HPDE6-E6E7 (cell line): ENCODE results near the gene DGKB.
"Not testable (repeated sequence)": the region's sequence is repeated elsewhere in the genome, so short reads cannot be mapped to it uniquely, and the experiment has no call there.

Experiments
- DNase-seq: peaks from one replicate; pipeline ENCODE4 v3.0.0; 2011; ENCODE audit warnings: missing footprints; ENCODE audit errors: extremely low spot score

DGKB gene

DNA sequence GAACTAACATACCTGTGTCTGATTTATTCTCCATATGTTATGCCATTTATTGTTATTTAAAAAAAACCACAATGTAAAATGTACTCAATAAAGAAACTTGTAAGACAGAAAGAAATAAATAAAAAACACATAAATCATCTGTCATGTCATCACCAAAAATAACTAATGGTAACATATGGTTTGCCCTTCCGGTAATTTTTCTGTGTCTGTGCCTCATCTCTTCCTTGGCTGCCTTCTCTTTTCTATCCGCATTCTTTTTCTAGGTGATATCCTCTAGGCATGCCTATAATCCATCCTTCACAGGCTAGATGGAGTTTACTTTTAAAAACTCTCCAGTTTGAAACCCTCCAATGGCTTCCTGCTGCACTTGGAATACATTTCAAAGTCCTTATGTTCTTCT, 609.1 kb downstream of the DGKB start:
- DNase-seq, result no peak

- DNase-seq, result no peak
Measured at GRCh38 chr7:14292737-14293136, 609.8 kb downstream of the DGKB start.

DNA sequence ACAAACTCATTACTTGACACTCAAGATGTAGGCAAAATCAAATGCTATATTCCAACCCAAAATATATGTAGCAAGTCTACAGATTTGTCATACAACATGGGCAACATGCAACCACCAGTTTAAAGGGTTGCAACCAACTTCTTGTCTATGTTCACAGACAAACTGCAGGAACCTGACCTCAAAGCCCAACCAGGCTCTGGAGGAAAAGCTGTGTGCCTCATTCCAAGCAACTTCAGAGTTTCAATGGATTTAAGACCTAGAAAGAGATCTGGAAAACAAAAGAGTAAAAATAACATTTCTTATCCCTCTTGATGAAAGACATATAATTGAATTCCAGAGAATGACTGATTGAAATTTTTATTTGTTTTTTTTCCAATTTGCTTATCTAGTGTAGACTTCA, 612.6 kb downstream of the DGKB start:
- no peak for DNase-seq

DNA sequence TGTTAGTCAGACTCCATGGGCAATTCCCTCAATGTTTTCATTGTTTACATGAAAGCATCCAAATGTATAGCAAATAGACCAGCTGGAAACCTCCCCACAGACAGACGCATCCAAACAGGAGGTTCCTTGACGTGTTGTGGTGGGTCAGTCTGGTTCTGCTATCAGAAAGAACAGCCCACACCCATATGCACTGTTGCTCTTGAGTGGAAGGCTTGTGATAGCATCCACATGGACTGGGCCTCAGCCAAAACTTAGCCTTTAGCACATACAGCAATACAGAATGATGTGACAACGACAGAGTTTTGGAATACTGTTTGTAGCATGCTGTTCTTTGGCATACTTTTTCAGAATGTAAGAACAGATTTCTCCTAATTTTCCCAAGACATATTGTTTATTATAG, 613.9 kb downstream of the DGKB start:
- DNase-seq, result no peak

- no peak for DNase-seq
Measured at GRCh38 chr7:14287398-14287797, 615.2 kb downstream of the DGKB start.

GRCh38 chr7:14286036-14286435, 616.5 kb downstream of the DGKB start:
- DNase-seq, result no peak

GRCh38 chr7:14279065-14279871, 623.3 kb downstream of the DGKB start:
- not testable (repeated sequence) for DNase-seq

DNA sequence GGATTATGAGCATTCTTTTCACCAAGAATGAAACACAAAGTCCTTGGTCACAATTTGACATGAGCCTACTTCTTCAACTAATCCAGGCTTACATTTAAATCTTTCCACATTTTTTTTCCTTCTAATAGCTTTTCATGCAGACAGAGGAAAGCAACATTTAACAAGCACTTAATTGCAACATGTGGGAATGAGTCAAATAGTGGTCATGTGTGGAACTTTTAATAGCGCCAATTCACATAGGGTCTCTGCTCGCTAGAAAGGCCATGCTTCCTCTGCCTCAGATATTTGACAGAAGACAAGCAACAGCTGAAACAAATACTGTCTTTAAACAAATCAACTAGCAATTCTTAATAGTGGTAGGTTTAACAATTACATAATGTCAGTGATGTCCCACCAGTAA, 627.2 kb downstream of the DGKB start:
- DNase-seq, result no peak

- DNase-seq, result no peak
Measured at GRCh38 chr7:14271441-14271840, 631.1 kb downstream of the DGKB start.

DNA sequence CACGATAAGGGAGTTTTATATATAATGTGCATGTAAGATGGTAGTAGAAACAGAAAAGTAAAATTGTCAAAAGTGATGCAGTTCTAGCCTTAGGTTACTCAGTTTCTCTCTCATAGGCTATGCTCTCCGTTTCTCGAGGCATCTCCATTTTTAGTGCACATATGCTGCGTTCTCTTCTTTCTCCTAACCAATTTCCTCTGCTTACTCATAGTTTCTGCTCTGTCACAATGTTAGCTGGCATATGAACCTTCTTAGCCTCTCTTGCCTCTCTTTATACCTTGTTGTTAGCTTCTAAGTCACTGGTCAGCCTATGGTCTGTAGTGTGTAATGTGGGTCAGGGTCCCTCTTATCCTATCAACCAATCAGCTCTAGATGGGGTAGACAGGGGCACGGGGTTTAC, 632.5 kb downstream of the DGKB start:
- no peak for DNase-seq

- DNase-seq, result no peak
Measured at GRCh38 chr7:14260011-14260410, 642.5 kb downstream of the DGKB start.

- DNase-seq, result no peak
Measured at GRCh38 chr7:14258861-14259260, 643.7 kb downstream of the DGKB start.

DNA sequence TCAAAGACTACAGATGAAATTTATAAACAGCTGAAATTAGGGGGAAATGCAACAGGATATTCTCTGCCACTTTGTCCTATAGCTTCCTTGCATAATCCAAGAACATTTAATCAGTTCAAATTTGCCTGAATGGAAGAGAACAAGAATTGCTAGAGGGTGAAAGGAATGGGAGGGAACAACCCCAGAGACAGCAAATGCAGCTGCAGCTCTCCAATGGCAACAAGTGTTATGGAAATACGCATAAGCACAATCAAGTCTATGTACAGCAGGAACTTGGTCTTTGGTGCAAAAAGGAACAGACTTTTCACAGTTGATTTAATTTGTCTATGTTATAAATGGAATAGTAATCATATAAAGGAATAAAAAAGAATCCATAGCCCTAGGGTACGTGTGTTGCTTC, 644.1 kb downstream of the DGKB start:
- no peak for DNase-seq

GRCh38 chr7:14252458-14252857, 650.1 kb downstream of the DGKB start:
- DNase-seq, result no peak

DNA sequence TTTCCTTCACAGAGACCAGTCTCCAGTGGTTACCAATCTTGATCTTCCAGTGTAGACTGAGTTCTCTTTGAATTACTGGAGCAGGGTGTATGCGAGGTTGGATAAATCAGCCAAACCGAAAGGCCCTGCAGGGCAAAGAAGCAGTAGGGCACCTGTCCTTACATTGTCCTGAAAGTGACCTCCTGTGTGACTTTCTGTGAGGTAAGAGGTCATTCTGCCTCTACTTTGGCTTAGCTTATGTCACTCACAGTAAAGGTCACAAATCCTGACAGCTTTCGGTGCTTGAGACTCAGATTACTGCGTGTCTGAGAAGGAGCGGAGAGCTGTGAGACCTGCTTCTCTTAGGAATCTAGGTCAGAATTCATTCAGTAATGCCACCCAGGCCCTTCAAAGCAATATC, 660.4 kb downstream of the DGKB start:
- DNase-seq, result no peak

GRCh38 chr7:14236834-14237233, 665.7 kb downstream of the DGKB start:
- no peak for DNase-seq

DNA sequence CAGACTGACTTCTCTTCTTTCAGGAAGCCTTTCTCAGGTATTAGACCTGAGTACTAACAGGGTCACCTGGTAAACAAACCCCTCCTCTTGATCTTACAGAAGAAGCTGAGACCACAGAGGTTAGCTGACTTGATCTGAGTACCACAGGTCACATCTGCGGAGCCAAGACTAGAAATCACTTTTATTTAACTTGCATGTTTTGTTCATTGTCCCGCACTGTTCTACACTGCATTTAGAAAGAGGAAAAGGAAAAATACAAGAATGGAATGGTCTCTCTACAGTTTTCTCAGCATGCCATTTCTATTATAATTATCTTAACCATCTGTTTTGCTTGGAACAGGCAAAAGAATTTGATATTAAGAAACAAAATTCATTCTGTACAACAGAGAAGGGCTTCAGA, 667.5 kb downstream of the DGKB start:
- no peak for DNase-seq

DNA sequence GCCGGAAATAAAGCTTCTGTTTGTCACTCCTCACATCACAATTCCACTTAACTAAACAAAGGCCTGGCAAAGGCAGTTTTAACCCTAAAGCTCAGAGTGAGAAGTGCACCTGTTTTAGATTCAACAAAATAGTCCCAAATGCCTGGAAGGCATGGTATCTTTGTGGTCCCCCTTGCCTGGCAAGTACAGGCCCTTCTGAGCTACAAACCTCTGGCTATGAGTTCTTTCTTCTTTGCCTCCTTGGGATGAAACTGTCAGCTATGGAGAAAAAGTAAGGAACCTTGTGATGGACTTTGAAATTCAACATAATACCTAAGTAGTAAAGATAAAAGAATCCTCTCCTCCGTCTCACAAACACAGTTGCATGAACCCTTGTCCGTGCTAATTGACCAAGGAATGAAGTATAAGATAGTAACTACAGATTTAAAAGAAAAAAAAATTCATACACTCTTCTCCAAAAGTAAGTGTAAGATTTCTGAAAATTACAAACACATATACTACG, 668.6 kb downstream of the DGKB start:
- no peak for DNase-seq

DNA sequence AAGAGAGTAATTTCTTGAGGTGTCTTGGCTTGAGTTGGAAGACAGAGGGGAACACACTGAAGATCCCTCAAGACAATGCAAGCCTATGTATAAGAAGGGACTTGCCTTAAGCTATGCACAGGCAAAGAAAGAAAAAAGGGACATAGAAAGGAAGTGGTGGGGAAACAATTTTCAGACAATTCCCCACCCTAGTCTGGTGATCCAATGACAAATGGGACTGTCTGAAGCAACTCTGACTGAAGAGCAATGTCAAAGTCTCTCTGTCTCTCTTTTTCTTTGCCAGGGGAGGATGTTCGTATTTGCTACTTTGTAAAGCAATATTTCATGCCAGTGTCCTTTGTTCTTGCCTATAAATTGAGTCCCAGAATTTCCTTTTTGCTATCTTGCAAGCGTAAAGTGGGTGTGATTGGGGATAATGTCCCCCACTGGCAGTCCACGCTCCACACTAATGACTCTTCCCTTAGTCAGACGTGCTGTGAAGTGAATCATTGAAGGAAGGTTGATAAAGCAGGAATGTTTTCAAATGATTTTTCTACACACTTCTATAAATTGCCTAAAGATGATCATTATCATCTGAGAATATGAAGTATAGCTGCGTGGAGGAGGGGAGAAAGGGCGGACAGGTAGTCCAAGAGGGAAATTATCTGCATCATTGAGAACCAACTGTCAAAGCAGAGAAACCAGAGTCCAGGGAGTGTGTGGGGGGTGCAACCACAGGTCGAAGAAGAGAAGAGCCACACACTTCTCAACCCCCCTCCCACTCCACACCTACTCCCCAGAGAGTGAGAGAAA, 669.3 kb downstream of the DGKB start:
- peak; percentile 28 for DNase-seq

DNA sequence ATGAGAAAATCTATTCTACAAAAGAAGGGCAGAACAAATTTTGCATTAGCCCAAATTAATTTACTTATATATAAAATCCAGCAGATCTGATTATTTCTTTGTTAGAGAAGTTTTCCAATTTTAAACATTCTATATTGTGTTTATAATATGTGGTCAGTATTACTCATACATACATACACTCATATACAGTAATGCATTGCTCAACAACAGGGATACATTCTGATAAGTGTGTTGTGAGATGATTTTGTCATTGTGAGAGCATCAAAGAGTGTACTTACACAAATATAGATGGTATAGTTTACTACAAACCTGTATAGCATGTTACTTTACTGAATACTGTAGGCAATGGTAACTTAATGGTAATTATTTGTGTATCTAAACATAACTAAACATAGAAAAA, 673.5 kb downstream of the DGKB start:
- no peak for DNase-seq

DNA sequence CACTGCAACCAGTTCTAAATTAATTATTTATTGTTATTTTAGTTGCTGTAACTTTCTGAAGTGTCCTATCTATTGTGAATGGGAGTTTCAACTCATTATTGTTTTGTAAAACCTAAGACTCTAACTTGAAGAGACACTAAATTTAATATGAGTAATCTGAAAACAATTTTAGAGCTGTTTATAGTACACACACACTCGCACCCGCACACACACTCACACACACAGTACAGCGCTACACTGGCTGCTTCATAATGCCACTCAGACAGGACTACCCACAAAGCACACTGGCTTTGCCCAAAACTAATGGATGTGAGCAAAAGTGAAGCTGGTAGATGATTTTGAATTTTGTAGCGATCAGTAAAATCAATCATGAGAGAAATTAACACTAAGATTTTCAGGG, 674.2 kb downstream of the DGKB start:
- no peak for DNase-seq

DNA sequence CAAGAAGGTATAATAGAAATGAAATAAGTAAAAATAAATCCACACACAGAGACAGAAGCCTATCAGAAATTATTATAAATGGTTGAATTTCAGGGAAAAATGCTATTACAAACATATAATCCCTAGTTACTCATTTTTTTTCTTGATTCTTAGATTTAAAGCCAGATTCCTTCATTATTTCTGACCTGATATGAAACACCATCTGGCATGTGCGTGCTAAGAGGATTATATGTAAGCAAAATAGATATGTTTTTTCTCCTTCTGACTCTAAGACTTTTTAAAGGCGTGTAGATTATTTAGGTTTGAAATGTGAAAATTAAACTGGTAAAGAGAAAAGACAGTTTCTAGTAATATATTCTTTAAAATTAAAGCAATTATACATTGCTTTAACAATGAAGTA, 676.4 kb downstream of the DGKB start:
- DNase-seq, result no peak

DNA sequence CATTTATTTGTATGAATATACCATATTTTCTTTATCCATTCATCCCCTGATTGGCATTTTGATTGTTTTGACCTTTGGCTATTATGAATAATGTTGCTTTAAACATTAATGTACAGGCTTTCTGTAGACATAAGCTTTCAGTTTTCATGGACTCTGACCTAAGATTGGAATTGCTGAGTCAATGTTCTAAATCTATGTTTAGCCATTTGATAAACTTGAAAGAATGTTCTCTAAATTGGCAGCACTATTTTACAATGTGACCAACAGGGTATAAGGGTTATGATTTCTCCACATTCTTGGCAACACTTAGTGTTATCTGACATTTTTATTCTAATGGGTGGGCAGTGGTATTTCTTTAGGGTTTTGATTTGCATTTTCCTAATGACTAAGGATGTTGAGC, 683.4 kb downstream of the DGKB start:
- DNase-seq, result no peak
